Colonic mucosa (tissue), 4 donors: ENCODE results near the gene ASF1B. TPM values are rescaled to one million over a fixed set of nuclear protein-coding genes. Genes with fewer than 3 reads are reported as not detected.

Experiments used
- DNase-seq: peaks from one replicate; pipeline ENCODE4 v3.0.0-alpha.2; 2020
- H3K27ac ChIP-seq: fragments of 200-600 bp; one replicate; pipeline ENCODE4 v1.8.0; 2021
- H3K27me3 ChIP-seq: fragments of 200-600 bp; one replicate; pipeline ENCODE4 v1.8.0; 2021
- H3K36me3 ChIP-seq: fragments of 200-600 bp; one replicate; pipeline ENCODE4 v1.8.0; 2021
- H3K4me1 ChIP-seq: fragments of 200-600 bp; one replicate; pipeline ENCODE4 v1.8.0; 2021; ENCODE audit warnings: mild to moderate bottlenecking
- H3K4me3 ChIP-seq: fragments of 200-600 bp; one replicate; pipeline ENCODE4 v1.8.0; 2021
- H3K9ac ChIP-seq, 2 donors: one replicate each; pipeline ENCODE4 v1.7.0; 2013; ENCODE audit warnings: control low read depth in 2 of 2, low read depth in 2 of 2, low read length in 2 of 2
- H3K9me3 ChIP-seq: fragments of 200-600 bp; one replicate; pipeline ENCODE4 v1.8.0; 2021
- intact Hi-C: fragments of 100-400 bp; cut with DNase I; formaldehyde crosslinking; loops from one replicate; pipeline ENCODE4 v1.14.1; 2022
- total RNA-seq, 2 donors: library from RNA; stranded (reverse); fragmentation: NEBNext Ultra II Directional in 1 of 2; extraction: Animal tissue kit (Norgen Biotek cat#: 25700) in 1 of 2; gene quantifications; one replicate each; pipeline ENCODE4 v1.2.1, GENCODE V29; 2021
- TF ChIP-seq, protein P1 (sequence below): fragments of 200-600 bp; IDR thresholded peaks from one replicate; pipeline ENCODE4 v1.8.0; 2022; ENCODE audit warnings: antibody characterized with exemption, mild to moderate bottlenecking
- donor health status: healthy.
- donor health status: DM: no; HTN: no; CAD: no.
- donor health status: DM: no; HTN: no; CAD: no.

The ASF1B gene
- total RNA-seq, 2 donors from 2014 or later = 12.9 to 64.0 TPM

GRCh38 chr19:14102102-14102696, 34.2 kb downstream of the ASF1B start:
- intact Hi-C loops = no loop called here
- H3K9ac ChIP-seq = no peak overlapping the region
- DNase-seq = no peak

DNA sequence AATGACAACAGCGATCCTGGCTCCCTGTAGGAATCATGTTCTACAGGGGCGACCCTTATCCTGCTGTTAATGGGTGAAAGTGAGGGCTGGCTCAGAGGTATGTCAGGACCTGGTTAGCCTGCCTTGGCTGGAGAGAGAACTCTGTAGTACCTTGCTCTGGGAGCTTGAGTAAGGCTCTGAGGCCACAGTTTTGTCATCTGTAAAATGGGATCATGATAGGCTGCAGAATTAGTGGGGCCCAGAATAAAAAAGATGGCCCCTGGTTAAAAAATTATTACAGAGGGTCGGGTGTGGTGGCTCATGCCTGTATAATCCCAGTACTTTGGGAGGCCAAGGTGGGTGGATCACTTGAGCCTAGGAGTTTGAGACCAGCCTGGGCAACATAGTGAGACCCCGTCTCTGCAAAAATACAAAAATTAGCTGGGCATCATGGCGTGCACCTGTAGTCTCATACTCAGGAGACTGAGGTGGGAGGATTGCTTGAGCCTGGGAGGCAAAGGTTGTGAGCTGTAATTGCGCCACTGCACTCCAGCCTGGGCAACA, 35.3 kb downstream of the ASF1B start:
- no peak overlapping the region for H3K4me3 ChIP-seq
- no peaks in the 10 kb centered on the region for H3K4me1 ChIP-seq
- H3K27ac ChIP-seq = no peak overlapping the region
- TF ChIP-seq, protein P1, sequence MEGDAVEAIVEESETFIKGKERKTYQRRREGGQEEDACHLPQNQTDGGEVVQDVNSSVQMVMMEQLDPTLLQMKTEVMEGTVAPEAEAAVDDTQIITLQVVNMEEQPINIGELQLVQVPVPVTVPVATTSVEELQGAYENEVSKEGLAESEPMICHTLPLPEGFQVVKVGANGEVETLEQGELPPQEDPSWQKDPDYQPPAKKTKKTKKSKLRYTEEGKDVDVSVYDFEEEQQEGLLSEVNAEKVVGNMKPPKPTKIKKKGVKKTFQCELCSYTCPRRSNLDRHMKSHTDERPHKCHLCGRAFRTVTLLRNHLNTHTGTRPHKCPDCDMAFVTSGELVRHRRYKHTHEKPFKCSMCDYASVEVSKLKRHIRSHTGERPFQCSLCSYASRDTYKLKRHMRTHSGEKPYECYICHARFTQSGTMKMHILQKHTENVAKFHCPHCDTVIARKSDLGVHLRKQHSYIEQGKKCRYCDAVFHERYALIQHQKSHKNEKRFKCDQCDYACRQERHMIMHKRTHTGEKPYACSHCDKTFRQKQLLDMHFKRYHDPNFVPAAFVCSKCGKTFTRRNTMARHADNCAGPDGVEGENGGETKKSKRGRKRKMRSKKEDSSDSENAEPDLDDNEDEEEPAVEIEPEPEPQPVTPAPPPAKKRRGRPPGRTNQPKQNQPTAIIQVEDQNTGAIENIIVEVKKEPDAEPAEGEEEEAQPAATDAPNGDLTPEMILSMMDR = no peak
- intact Hi-C loops = no loop called here
- H3K27me3 ChIP-seq = no peaks in the 10 kb centered on the region
- no peak for DNase-seq
- no peaks in the 10 kb centered on the region for H3K9me3 ChIP-seq
- H3K36me3 ChIP-seq = no peaks in the 10 kb centered on the region
- H3K9ac ChIP-seq = no peak overlapping the region

More at GRCh38 chr19:14102102-14102696, 34.2 kb downstream of the ASF1B start:
- no peak overlapping the region for H3K4me3 ChIP-seq
- TF ChIP-seq, protein P1 = no peak
- no peaks in the 10 kb centered on the region for H3K36me3 ChIP-seq
- H3K4me1 ChIP-seq = no peaks in the 10 kb centered on the region
- H3K27me3 ChIP-seq = no peaks in the 10 kb centered on the region
- no peak overlapping the region for H3K27ac ChIP-seq
- H3K9me3 ChIP-seq = no peaks in the 10 kb centered on the region

DNA sequence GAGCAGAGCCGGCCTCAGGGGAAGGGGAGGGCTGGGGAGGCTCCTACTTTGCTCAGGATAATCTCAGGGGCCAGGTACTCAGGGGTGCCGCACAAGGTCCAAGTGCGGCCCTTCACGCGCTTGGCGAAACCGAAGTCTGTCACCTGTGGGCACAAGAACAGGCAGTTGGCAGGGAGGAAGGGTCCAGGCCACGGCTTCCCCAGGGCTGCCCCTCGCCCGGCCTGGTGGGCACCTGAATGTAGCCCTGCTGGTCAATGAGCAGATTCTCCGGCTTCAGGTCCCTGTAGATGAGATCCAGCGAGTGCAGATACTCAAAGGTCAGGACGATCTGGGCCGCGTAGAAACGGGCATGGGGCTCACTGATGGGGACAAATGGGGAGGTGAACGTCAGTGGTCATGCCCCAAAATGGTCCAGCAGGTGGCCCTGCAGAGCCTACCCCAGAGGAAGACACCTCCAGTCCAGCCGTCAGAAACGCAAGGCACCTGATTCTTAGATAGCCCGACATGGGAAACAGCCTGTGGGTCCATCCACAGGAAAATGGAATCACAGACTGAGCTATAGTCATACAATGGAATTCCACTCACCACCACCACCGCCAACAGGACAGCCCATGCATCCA, 38.7 kb downstream of the ASF1B start:
- Histone ChIP-seq H3K9me3 (no peaks in the 10 kb centered on the region), H3K4me1 (no peaks in the 10 kb centered on the region), H3K9ac (no peak overlapping the region), H3K4me3 (no peak overlapping the region), H3K27ac (no peak overlapping the region), H3K36me3 (no peaks in the 10 kb centered on the region), H3K27me3 (no peaks in the 10 kb centered on the region)
- DNase-seq = no peak
- TF ChIP-seq, protein P1 = no peak
- intact Hi-C loops = no loop called here

DNA sequence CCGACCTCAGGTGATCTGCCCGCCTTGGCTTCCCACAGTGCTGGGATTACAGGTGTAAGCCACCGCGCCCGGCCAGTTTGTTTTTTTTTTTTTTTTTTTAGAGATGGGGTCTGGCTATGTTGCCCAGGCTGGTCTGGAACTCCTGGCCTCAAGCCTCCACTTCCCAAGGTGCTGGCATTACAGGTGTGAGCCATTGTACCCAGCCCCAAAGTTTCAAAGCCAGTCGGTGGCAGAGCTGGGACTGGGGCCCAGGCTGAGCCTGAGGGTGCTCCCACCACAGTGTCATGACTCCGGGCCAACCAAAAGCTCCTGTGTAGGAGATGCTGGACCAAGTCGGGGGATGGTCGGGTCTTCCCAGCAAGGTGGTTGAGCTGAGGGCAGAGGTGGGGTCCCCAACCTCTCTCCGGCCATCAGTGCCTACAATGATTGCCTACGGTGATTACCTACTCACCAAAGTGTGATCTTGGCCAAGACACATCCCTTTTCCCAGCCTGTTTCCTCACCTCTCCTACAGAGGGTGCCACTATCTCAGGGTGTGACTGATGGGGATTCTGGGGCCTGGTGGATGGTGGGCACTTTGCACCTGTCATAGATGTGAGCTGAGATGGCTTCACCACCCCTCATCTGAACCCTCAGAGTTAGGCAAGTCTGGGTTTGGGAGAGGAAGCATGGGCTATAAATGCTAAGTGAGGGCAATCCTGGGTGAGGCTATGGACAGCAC, 40.0 kb downstream of the ASF1B start:
- Histone ChIP-seq H3K9ac (no peak overlapping the region), H3K27ac (no peak overlapping the region), H3K36me3 (no peaks in the 10 kb centered on the region), H3K4me1 (no peaks in the 10 kb centered on the region), H3K9me3 (no peaks in the 10 kb centered on the region), H3K4me3 (no peak overlapping the region), H3K27me3 (no peaks in the 10 kb centered on the region)
- TF ChIP-seq, protein P1 = no peak
- intact Hi-C loops = no loop called here
- DNase-seq = no peak

DNA sequence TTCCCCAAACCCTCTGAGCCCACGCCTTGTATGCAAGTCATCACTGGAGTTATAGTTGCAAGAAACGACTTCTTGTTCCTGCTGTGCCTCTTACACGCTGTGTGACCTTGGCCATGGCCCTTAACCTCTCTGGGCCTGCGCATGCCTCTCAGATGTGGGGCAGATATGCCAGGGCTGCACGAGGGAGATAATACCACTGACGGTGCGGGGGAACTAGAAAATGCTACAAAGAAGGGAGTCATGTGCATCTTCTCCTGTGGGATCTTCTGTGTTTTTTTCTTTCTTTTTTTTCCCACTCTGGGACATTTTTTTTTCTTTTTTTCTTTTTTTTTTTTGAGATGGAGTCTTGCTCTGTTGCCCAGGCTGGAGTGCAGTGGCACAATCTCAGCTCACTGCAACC, 41.5 kb downstream of the ASF1B start:
- H3K4me1 ChIP-seq = no peaks in the 10 kb centered on the region
- TF ChIP-seq, protein P1 = no peak
- no peaks in the 10 kb centered on the region for H3K36me3 ChIP-seq
- H3K9ac ChIP-seq = no peak overlapping the region
- no peaks in the 10 kb centered on the region for H3K27me3 ChIP-seq
- H3K4me3 ChIP-seq = no peak overlapping the region
- intact Hi-C loops = no loop called here
- H3K9me3 ChIP-seq = no peaks in the 10 kb centered on the region
- DNase-seq = no peak
- H3K27ac ChIP-seq = no peak overlapping the region
